HG02938 (cell line): ENCODE results near the gene APOL3.
"Not testable (repeated sequence)": the region's sequence is repeated elsewhere in the genome, so short reads cannot be mapped to it uniquely, and the experiment has no call there.

Source experiments
- ATAC-seq: cut with Tn5 transposase; IDR thresholded peaks from one replicate; pipeline ENCODE4 v1.9.1; 2021; ENCODE audit warnings: mild to moderate bottlenecking, moderate library complexity; ENCODE audit not compliant: unreplicated experiment

The APOL3 gene

GRCh38 chr22:36136988-36137387, 23.6 kb downstream of the APOL3 start:
- ATAC-seq, result no peak

- ATAC-seq, result no peak
Observed at GRCh38 chr22:36136475-36136874, 24.1 kb downstream of the APOL3 start.

- ATAC-seq, result no peak
Observed at GRCh38 chr22:36135306-36135980, 25.1 kb downstream of the APOL3 start.

GRCh38 chr22:36134182-36134581, 26.4 kb downstream of the APOL3 start:
- no peak for ATAC-seq

DNA sequence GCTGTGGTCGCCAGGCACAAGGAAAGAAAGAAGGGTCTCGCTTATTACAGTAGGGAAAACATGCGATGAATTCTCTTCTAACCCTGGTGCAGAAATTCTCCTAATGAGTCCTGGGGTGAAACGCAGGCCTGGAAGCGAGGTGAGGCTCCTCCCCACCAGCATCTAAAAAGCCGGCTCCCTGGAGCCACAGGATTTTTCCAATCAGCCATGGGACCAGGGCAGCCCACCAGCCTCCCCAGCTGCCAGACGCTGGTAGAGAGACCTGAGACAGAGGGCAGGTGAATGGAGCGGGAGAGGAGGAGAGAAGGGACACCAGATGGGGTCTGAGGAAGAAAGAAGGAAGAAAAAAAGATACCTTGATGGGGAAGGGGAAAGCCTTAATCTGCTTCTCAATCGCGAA, 28.6 kb downstream of the APOL3 start:
- ATAC-seq, result no peak

DNA sequence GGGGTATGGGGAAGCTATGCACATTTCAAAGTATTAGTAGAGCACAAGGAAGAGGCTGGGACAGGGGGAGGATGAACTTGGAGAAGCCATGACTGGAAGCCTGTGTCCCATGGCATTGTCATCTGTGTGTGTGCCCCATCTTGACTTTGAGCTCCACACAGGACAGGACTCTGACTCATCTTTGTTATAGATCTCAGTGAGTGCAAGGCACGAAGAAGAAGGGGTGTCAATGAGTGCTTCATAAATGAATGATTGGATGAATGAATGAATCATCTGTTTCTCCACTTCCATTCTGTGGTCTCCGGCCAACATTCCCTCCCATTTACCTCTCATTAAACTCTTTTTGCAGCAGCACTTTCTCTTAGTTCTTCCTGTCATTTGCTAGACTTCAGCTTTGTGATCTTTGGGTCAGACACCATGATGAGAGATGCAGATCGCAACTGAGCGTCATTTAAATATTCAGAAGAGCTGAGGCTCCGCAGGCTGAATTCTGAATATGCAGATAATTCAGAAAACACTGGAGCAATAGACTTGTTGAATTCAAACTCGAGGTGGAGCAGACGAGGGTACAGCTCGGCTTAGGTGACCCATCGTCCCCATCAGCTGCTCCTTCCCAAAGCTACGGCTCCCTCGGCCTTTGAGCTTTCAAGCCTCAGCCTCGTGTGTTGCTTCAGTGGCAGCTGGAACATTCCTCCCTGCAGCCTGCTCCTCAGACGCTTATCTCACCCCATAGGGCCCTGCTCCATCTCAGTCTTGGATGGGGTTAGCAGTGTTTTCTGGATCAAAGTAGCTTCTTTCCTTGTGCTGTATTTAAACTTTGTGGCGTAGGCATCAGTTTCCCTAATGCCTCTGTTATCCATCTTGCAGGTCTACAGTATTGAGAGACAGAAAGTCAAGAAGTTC, 30.8 kb downstream of the APOL3 start:
- ATAC-seq, result no peak

- ATAC-seq, result no peak
Observed at GRCh38 chr22:36129071-36129470, 31.5 kb downstream of the APOL3 start.

- ATAC-seq, result no peak
Observed at GRCh38 chr22:36125994-36126531, 34.5 kb downstream of the APOL3 start.

DNA sequence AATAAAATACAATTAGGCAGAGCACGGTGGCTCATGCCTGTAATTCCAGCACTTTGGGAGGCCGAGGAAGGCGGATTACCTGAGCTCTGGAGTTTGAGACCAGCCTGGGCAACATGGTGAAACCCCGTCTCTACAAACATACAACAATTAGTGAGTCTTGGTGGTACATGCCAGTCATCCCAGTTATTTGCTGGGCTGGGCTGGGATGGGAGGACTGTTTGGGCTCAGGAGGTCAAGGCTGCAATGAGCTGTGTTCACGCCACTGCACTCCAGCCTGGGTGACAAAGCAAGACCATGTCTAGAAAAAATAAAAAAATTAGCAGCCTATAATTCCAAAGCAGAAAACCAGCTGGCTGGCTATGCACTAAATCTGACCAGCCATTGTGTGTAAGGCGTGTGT, 35.1 kb downstream of the APOL3 start:
- ATAC-seq, result no peak

DNA sequence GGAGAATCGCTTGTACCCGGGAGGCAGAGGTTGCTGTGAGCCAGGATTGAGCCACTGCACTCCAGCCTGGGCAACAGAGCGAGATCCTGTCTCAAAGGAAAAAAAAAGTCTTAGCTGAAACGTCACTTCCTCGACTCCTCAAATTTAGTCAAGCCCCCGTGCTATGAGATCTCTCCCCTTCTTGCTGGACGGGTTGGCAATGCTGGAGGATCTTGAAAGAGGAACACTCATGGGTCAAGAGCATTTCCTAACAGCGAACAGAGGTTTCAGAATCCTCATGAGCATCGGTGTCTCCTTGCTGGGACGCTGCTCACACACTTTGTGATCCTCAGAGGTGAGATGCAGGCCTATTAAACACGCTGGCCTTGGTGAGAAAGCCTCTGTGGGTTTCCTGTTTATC, 35.9 kb downstream of the APOL3 start:
- ATAC-seq, result no peak

DNA sequence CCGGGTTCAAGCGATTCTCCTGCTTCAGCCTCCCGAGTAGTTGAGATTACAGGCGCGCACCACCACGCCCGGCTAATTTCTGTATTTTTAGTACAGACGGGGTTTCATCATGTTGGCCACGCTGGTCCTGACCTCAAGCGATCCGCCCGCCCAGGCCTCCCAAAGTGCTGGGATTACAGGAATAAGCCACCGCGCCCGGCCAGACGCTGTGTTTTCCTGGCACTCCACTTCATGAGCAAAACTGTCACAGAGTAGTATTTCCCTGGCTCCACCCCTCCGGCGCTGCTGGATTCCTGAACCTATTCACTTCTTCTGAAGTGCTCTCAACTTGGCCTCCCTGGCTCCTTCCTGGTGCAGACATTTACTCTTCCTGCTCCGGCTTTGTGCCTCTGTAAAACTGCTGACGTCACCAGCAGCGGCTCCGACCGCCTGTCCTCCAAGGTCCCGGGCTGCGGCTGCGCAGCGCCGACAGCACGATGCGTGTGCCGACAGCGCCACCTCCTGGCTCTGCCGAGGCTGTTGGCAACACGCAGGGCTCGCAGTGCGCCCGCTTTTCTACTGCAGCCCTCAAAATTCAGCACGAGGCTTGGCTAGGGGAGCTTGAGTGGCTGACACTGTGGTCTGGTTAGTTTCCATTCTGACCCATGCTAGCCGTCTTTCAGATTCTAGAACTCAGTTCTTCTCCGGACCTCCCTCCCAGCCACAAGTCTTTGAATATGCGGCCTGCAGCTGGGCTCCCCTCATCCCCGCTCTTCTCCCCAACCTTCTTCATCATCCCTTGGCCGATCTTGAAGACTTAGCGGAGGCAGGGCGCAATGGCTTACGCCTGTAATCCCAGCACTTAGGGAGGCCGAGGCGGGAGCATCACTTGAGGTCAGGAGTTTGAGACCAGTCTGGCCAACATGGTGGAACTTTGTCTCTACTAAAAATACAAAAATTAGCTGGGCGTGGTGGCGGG, 36.6 kb downstream of the APOL3 start:
- ATAC-seq, result peak; percentile 81

GRCh38 chr22:36120621-36121351, 39.8 kb downstream of the APOL3 start:
- not testable (repeated sequence) for ATAC-seq

DNA sequence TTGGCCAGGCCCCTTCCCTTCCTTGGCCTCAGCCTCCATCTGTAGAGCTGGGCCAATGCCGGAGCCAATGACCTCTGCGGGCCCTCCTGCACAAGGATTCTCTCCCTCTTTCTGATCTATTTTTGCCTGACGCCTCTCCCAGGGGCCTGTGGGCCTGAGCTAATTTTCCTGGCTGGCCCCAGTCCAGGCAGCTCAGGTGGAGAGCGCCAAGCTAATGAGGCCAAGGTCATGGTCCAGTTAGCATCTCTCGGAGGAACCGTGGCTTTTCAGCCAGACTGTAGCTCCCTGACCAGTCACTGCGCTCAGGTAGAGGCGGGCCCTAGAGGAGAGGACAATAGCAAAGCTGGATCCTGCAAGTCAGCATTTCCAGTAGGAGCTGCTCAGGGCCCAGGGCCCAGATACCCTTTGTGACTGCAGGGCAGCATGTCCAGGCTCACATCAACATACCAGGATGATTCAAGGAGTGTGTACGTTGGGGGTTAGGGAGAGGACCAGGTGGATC, 43.5 kb downstream of the APOL3 start:
- no peak for ATAC-seq

DNA sequence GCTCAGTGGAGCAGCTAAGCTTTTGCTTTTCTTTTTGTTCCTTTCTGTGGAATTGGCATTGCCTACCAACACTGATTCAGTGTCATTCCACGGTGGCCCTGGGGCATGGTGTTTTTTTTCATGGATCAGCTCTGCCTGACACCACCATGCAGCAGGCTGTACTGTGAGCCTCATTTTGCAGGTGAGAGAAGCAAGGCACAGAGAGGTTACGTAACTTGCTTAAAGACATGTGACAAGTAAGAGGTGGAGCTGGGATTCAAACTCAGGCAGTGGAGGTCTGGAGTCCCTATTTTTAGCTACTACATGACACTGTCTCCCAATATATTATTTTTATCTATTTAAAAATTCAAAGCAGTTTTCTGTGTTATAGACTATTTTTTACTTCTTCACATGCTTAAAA, 44.4 kb downstream of the APOL3 start:
- no peak for ATAC-seq

DNA sequence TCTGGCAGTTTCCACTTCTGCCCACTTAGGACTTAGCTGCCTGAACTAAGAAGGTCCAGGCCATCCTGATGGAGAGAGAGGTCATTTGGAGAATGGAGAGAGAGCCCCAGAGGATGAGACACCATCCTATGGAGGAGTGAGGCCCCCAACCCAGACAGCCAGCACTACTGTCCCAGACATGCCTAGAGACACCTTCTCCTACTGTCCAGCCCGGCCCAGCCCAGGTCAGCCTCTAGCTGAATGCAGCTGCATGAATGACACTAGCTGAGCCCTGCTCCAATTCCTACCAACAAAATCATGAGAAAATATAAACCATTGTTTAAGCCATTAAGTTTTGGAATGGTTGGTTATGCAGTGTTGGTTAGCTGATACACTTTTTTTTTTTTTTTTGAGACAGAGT, 47.4 kb downstream of the APOL3 start:
- ATAC-seq, result no peak

- ATAC-seq, result no peak
Observed at GRCh38 chr22:36111316-36111715, 49.2 kb downstream of the APOL3 start.

GRCh38 chr22:36110306-36110881, 50.2 kb downstream of the APOL3 start:
- ATAC-seq, result no peak

GRCh38 chr22:36107436-36107835, 53.1 kb downstream of the APOL3 start:
- ATAC-seq, result no peak

GRCh38 chr22:36106910-36107309, 53.6 kb downstream of the APOL3 start:
- no peak for ATAC-seq

DNA sequence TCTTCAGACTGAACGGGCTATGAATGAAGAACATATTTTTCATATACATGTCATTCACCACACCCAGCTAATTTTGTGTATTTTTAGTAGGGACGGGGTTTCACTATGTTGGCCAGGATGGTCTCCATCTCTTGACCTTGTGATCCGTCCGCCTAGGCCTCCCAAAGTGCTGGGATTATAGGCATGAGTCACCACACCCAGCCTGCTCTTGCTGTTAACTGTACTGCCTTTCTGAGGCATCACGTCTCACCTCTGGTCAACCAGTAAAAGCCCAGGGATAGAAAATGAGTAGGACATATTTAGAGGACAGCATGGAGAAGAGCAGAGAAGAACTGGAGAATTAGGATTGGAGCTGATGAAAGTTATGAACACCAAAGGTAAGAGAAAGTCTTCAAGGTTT, 55.6 kb downstream of the APOL3 start:
- ATAC-seq, result no peak
